HG03521 (cell line): ENCODE data around the gene COBLL1.
A peak's percentile ranks its signal among the peaks of the same experiment; 100 is the strongest.

ENCODE experiments used
- ATAC-seq: cut with Tn5 transposase; IDR thresholded peaks from one replicate; pipeline ENCODE4 v1.9.1; 2021; ENCODE audit warnings: mild to moderate bottlenecking, moderate library complexity; ENCODE audit not compliant: unreplicated experiment

The COBLL1 gene

GRCh38 chr2:164691346-164691887, 150.2 kb downstream of the COBLL1 start:
- ATAC-seq = no peak

GRCh38 chr2:164690361-164690760, 151.3 kb downstream of the COBLL1 start:
- no peak for ATAC-seq

GRCh38 chr2:164688896-164689419, 152.7 kb downstream of the COBLL1 start:
- no peak for ATAC-seq

DNA sequence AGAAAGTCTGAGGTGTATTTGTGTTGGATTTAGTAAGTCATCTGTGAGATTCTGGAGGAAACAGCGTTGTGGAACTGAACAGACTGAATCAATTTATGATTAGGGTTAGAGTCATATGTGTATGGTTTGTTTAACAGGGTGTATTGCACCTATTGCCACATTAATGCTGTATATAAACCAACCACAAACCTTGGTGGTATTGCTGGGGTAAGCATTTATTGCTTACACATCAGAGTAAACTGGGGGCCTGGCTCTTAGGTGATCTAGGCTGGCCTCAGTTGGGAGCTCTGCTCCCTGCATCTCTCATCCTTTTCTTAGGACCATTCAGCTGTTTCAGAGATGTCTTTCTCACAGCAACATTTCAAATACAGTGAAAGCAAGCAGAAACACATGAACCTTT, 160.6 kb downstream of the COBLL1 start:
- ATAC-seq = no peak

- ATAC-seq = no peak
These were observed 162.9 kb downstream of the COBLL1 start for GRCh38 chr2:164678631-164679149.

GRCh38 chr2:164677733-164678132, 163.9 kb downstream of the COBLL1 start:
- no peak for ATAC-seq

- no peak for ATAC-seq
These were observed 164.4 kb downstream of the COBLL1 start for GRCh38 chr2:164677271-164677670.

GRCh38 chr2:164675687-164676086, 165.9 kb downstream of the COBLL1 start:
- no peak for ATAC-seq

GRCh38 chr2:164675027-164675426, 166.6 kb downstream of the COBLL1 start:
- no peak for ATAC-seq

DNA sequence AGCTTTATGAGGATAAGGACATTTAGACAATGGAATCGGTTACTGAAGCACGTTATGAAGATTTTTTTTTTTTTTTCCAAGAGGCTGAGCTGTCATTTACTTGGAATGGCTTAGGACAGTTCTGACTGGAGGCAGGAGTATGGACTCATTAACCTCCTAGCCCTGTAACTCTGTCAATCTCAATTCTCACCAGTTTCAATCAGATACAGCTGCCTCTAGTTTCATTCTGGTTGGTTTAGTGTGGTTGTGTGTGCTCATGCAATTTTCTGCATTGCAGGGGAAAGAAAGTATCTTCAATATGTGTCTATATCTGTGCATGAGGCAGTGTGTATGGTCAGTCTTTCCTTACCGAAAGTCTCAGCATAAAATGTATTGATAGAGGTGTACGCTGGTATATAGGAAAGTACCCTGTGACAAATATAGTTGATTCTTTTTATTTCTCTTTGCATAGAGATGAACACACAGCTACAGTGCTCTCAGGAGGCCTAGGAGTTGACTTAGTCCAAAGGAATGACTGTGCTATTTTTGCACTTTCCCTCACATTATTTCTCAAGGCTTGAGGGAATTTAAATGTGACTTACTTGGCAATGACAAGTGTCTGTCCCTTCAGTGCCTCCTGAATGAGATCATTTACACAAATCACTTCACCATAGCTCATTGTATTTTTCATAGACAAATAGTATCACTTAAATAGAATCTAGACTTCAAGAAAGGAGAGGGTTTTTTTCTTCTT, 169.8 kb downstream of the COBLL1 start:
- ATAC-seq = no peak

DNA sequence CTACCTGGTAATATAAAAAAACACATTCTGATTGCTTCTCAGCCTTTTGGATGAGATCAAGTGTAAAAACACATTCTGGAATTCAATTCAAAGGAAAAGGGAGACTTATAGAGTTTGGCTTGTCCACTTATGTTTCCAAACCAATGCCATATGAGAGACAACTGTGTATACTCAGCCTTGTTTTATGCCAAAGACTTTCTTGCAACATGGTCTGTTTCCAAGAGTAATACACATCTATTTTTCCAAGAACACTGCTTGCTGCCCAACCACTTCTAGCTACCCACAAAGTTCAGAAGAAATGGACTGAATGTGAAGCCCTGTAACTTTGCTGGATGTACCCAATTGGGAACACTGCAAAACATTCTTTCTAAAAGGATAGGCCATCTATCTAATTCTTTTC, 172.3 kb downstream of the COBLL1 start:
- ATAC-seq = no peak

- ATAC-seq = no peak
These were observed 174.1 kb downstream of the COBLL1 start for GRCh38 chr2:164667566-164667965.

DNA sequence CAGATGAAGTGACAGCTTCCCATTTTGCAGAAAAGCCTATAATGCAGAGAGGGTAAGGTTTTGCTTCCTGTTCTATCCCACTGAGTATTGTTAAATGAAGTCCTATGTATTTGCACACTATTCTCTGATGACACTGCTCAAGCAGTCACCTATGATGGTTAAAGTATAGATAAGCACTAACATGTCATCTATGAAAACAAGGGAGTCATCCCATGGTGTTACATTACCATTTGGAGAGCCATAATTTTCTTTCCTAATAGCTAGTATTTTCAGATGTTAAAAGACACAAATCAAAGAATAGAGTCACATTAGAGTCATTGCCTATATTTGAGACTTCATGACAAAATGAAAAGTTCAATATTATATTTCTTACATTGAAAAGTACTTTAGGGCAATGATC, 177.6 kb downstream of the COBLL1 start:
- no peak for ATAC-seq

GRCh38 chr2:164662868-164663631, 178.6 kb downstream of the COBLL1 start:
- no peak for ATAC-seq

- no peak for ATAC-seq
These were observed 179.6 kb downstream of the COBLL1 start for GRCh38 chr2:164662066-164662465.

- ATAC-seq = no peak
These were observed 180.3 kb downstream of the COBLL1 start for GRCh38 chr2:164661349-164661748.

DNA sequence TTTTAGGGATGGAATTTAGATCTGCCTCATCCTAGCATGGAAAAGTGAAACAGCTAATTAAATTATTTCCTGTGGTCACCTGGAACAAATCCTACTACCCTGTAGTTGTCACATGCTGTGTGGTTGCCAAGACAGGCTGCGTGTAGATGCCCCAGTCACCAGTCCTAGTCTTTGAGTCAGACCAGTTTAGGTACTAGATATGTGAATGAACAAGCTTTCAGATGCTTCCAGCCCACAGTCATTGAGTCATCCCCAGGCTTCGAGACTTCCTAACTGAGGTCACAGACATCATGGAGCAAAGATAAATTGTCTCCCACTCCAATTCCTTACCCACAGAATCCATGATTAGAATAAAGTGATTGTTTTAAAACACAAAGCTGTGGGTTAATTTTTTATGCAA, 184.5 kb downstream of the COBLL1 start:
- no peak for ATAC-seq

GRCh38 chr2:164655750-164656149, 185.9 kb downstream of the COBLL1 start:
- ATAC-seq = no peak

DNA sequence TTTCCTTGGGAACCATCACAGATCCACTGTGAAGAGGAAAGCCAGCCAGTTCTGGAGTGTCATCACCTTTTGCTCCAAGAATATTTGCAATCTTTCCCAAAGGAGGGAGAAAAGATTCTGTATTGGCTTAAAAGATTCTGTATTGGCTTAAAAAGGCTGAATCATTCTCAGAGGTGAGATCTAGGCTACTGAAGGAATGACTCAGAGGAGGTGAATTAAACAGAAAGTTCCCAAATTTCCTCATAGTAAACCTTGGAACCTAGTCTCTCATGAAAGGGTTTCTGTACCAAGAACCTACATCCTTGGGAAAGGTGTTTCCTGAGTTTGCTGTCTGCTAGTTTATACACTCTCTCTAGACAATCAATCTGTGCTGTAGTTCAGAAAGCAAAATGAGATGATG, 186.3 kb downstream of the COBLL1 start:
- ATAC-seq = no peak

DNA sequence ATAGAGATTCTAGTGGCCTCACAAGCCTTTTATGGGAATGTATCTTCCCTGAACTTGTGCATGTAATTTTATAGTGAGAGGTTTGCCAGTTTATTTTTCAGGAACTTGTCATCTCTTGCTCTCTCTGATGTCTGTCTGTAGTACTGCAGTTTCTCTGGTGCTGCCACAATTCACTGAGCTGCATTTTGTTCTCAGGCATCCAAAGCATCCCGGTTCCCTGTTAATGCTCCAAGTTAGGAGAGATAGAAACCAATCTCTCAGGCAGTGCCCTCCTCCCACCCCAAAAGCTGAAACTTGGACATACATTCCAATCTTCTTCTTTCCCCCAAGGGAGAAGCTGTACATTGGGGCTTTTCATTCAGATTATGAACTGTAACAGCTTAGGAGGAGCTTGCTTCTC, 190.3 kb downstream of the COBLL1 start:
- no peak for ATAC-seq

DNA sequence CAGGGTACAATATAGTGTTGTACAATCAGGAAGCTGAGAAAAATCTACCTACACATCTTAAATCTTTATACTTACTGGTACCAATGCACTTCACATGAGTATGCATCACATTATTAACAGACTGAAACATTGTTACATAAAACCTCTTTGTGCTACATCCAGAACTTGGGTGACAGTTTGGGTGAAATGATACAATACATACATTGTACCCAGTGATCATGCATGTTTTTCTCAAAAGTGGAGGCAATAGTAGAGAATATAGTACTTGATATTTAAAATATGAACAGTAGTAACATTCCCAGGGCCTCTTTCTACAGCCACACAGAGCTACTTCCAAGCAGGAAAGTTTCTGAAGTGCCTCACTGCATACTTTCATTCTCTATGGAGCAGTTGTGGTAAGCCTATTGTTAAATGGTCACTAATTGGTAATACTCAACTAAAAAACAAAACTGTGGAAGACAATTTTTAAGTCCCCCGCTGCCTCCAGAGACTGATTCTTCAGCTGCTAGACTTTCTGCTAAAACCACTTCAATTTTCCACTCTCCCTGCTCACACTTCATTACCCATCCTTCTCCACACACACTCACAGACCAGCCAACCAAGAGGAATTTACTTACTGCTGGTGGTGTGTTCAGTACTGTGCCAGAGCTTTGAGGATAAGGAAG, 197.5 kb downstream of the COBLL1 start:
- peak; percentile 31 for ATAC-seq
